ENCODE measurements around the gene ANXA2R.

The ANXA2R gene

DNA sequence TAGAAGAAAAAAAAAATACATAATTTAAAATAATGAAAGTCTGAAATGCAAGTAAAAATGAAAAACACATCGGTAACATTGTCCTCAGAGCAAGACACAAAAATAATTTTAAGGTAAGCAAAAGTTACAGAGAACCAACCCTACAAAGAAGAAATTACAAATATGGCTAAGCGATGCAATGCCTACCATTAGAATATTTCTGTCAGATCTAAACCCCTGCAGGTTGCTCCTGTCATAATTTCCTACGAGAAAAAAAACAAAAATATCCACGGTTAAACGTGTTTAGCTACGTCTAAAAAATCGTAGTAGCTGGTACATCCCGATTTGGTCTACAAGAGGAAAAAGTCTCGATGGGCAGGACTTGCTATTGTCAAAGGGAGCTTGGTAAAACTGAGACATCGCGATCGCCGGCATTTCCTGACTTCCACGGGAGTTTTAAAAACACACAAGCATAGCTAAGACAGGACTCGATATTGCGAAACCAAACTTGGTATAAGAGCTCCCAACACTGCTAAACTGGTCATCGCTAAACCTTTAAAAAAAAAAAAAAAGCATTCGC lies 1.1 kb upstream of the ANXA2R start:
- peak; percentile 2 for ATAC-seq
- TF ChIP-seq TOX (CRISPR knock-in tag; IDR thresholded peaks at IDR 0.05; ENCODE audit: borderline replicate concordance) (no peak), ZC3H10 (CRISPR knock-in tag; IDR thresholded peaks at IDR 0.05) (no peak), OSR1 (CRISPR knock-in tag; IDR thresholded peaks at IDR 0.05) (no peak), ISL1 (CRISPR knock-in tag; IDR thresholded peaks at IDR 0.05) (no peak), PPARA (CRISPR knock-in tag; IDR thresholded peaks at IDR 0.05; ENCODE audit: borderline replicate concordance) (no peak), SNAI2 (CRISPR knock-in tag; IDR thresholded peaks at IDR 0.05) (no peak)
- TF ChIP-seq, protein P1, sequence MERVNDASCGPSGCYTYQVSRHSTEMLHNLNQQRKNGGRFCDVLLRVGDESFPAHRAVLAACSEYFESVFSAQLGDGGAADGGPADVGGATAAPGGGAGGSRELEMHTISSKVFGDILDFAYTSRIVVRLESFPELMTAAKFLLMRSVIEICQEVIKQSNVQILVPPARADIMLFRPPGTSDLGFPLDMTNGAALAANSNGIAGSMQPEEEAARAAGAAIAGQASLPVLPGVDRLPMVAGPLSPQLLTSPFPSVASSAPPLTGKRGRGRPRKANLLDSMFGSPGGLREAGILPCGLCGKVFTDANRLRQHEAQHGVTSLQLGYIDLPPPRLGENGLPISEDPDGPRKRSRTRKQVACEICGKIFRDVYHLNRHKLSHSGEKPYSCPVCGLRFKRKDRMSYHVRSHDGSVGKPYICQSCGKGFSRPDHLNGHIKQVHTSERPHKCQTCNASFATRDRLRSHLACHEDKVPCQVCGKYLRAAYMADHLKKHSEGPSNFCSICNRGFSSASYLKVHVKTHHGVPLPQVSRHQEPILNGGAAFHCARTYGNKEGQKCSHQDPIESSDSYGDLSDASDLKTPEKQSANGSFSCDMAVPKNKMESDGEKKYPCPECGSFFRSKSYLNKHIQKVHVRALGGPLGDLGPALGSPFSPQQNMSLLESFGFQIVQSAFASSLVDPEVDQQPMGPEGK (CRISPR knock-in tag; IDR thresholded peaks at IDR 0.05; ENCODE audit: borderline replicate concordance), result no peak
- TF ChIP-seq, protein P2, sequence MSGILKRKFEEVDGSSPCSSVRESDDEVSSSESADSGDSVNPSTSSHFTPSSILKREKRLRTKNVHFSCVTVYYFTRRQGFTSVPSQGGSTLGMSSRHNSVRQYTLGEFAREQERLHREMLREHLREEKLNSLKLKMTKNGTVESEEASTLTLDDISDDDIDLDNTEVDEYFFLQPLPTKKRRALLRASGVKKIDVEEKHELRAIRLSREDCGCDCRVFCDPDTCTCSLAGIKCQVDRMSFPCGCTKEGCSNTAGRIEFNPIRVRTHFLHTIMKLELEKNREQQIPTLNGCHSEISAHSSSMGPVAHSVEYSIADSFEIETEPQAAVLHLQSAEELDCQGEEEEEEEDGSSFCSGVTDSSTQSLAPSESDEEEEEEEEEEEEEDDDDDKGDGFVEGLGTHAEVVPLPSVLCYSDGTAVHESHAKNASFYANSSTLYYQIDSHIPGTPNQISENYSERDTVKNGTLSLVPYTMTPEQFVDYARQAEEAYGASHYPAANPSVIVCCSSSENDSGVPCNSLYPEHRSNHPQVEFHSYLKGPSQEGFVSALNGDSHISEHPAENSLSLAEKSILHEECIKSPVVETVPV (CRISPR knock-in tag; IDR thresholded peaks at IDR 0.05), result no peak
- TF ChIP-seq, protein P3, sequence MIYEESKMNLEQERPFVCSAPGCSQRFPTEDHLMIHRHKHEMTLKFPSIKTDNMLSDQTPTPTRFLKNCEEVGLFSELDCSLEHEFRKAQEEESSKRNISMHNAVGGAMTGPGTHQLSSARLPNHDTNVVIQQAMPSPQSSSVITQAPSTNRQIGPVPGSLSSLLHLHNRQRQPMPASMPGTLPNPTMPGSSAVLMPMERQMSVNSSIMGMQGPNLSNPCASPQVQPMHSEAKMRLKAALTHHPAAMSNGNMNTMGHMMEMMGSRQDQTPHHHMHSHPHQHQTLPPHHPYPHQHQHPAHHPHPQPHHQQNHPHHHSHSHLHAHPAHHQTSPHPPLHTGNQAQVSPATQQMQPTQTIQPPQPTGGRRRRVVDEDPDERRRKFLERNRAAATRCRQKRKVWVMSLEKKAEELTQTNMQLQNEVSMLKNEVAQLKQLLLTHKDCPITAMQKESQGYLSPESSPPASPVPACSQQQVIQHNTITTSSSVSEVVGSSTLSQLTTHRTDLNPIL (CRISPR knock-in tag; IDR thresholded peaks at IDR 0.05; ENCODE audit: low read depth), result no peak
- TF ChIP-seq, protein P4, sequence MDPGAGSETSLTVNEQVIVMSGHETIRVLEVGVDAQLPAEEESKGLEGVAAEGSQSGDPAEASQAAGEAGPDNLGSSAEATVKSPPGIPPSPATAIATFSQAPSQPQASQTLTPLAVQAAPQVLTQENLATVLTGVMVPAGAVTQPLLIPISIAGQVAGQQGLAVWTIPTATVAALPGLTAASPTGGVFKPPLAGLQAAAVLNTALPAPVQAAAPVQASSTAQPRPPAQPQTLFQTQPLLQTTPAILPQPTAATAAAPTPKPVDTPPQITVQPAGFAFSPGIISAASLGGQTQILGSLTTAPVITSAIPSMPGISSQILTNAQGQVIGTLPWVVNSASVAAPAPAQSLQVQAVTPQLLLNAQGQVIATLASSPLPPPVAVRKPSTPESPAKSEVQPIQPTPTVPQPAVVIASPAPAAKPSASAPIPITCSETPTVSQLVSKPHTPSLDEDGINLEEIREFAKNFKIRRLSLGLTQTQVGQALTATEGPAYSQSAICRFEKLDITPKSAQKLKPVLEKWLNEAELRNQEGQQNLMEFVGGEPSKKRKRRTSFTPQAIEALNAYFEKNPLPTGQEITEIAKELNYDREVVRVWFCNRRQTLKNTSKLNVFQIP (CRISPR knock-in tag; IDR thresholded peaks at IDR 0.05; ENCODE audit: borderline replicate concordance, low read depth), result no peak

DNA sequence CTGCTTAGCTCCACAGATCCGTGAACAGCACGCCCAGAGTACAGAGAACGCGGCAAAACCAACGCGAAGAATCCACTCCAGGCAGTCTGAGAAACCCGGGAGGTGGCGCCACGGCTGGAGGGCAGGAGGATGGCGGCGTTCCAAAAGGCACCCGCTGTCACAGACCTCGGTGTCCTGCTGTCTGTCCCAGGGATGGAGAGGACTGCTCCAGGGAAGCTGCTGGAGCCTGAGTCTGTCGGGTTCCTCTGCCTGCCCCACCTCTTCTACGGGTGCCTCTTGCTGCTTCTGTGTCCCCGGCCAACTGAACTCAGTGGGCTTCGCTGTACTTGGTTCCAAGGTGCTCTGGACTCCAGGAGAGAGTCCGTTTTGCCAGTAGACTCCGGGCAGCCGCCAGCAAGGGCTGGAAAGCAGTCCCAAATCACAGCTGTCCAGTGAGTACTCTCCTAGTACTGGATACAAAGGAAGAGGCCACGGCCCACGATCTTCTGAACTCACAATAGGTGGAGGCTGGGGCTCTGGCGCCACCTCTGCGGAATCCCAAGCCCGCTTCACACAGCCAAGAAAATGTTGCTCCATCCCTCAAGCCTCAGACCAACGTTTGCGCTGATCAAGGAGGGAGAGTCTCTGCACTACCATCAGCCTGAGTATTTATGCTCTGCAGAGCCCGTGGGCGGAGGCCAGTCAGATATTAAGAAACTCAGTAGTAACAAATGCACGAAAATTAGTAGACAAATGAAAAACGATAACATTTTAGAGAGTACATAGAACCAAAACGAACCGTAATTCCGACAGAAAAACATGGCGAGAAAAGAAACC lies 440 bp downstream of the ANXA2R start:
- TF ChIP-seq, protein P2 (CRISPR knock-in tag; IDR thresholded peaks at IDR 0.05), result no peak
- TF ChIP-seq GLIS3 (CRISPR knock-in tag; IDR thresholded peaks at IDR 0.05) (no peak), RARB (CRISPR knock-in tag; IDR thresholded peaks at IDR 0.05) (no peak)
- TF ChIP-seq, protein P4 (CRISPR knock-in tag; IDR thresholded peaks at IDR 0.05; ENCODE audit: borderline replicate concordance, low read depth), result no peak
- peak; percentile 57 for ATAC-seq

DNA sequence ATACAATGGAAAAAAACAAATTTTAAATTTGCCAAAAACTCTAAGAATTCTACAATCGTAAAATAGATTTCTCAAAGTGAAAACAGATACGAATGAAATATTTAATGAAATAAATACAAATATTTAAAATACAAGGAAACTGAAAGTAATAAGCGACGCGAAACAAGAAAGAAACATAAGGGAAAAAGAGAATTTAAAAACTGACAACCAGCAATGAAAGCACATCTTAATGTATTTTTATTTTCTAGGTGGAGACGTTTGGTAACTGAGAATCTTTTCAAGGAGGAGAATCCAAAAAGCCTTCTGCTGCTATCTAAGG lies 1.0 kb downstream of the ANXA2R start:
- no peak for ATAC-seq
- TF ChIP-seq, protein P5, sequence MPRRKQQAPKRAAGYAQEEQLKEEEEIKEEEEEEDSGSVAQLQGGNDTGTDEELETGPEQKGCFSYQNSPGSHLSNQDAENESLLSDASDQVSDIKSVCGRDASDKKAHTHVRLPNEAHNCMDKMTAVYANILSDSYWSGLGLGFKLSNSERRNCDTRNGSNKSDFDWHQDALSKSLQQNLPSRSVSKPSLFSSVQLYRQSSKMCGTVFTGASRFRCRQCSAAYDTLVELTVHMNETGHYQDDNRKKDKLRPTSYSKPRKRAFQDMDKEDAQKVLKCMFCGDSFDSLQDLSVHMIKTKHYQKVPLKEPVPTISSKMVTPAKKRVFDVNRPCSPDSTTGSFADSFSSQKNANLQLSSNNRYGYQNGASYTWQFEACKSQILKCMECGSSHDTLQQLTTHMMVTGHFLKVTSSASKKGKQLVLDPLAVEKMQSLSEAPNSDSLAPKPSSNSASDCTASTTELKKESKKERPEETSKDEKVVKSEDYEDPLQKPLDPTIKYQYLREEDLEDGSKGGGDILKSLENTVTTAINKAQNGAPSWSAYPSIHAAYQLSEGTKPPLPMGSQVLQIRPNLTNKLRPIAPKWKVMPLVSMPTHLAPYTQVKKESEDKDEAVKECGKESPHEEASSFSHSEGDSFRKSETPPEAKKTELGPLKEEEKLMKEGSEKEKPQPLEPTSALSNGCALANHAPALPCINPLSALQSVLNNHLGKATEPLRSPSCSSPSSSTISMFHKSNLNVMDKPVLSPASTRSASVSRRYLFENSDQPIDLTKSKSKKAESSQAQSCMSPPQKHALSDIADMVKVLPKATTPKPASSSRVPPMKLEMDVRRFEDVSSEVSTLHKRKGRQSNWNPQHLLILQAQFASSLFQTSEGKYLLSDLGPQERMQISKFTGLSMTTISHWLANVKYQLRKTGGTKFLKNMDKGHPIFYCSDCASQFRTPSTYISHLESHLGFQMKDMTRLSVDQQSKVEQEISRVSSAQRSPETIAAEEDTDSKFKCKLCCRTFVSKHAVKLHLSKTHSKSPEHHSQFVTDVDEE (CRISPR knock-in tag; IDR thresholded peaks at IDR 0.05), result no peak
- TF ChIP-seq ZFP30 (CRISPR knock-in tag; IDR thresholded peaks at IDR 0.05) (no peak), OSR1 (CRISPR knock-in tag; IDR thresholded peaks at IDR 0.05) (no peak)
- TF ChIP-seq, protein P3 (CRISPR knock-in tag; IDR thresholded peaks at IDR 0.05; ENCODE audit: low read depth), result no peak
